Smooth muscle cell (in vitro differentiated cells): ENCODE data around the gene TENM3. TPM values are rescaled to one million over a fixed set of nuclear protein-coding genes. Genes with fewer than 3 reads are reported as not detected.

Source experiments
- DNase-seq: peaks from one replicate; lab custom pipeline; 2025; ENCODE audit not compliant: unreplicated experiment; lab: John Stamatoyannopoulos, UW
- H2AFZ ChIP-seq: fragments of 200-600 bp; sonication (generic); 2 replicates; pipeline ENCODE4 v1.6.0; 2016; ENCODE audit warnings: antibody characterized with exemption, low read depth, mild to moderate bottlenecking
- H3F3A ChIP-seq: fragments of 200-600 bp; sonication (generic); 2 replicates; pipeline ENCODE4 v1.6.0; 2017; ENCODE audit warnings: antibody characterized with exemption, low read depth
- H3K27ac ChIP-seq: fragments of 200-600 bp; sonication (generic); 2 replicates; pipeline ENCODE4 v1.5.1; 2016; ENCODE audit warnings: low read depth, mild to moderate bottlenecking
- H3K27me3 ChIP-seq: fragments of 200-600 bp; sonication (generic); 2 replicates; pipeline ENCODE4 v1.6.1; 2016; ENCODE audit warnings: low read depth, mild to moderate bottlenecking
- H3K36me3 ChIP-seq: fragments of 200-600 bp; sonication (generic); 2 replicates; pipeline ENCODE4 v1.5.1; 2016; ENCODE audit warnings: low read depth
- H3K4me1 ChIP-seq: fragments of 200-600 bp; sonication (generic); 2 replicates; pipeline ENCODE4 v1.5.1; 2016; ENCODE audit warnings: low read depth
- H3K4me2 ChIP-seq: fragments of 200-600 bp; sonication (generic); 2 replicates; pipeline ENCODE4 v1.6.0; 2016; ENCODE audit warnings: mild to moderate bottlenecking
- H3K4me3 ChIP-seq: fragments of 200-600 bp; sonication (generic); 2 replicates; pipeline ENCODE4 v1.5.1; 2016; ENCODE audit warnings: mild to moderate bottlenecking
- H3K79me2 ChIP-seq: fragments of 200-600 bp; sonication (generic); 2 replicates; pipeline ENCODE4 v1.6.0; 2016; ENCODE audit warnings: low read depth, mild to moderate bottlenecking
- H3K9ac ChIP-seq: fragments of 200-600 bp; sonication (generic); 2 replicates; pipeline ENCODE4 v1.6.0; 2016; ENCODE audit warnings: low read depth
- H3K9me3 ChIP-seq: fragments of 200-600 bp; sonication (generic); replicated peaks from 2 replicates; pipeline ENCODE4 v1.5.1; 2016; ENCODE audit warnings: low read depth
- H4K20me1 ChIP-seq: fragments of 200-600 bp; sonication (generic); 2 replicates; pipeline ENCODE4 v1.6.0; 2016; ENCODE audit warnings: low read depth
- CTCF ChIP-seq: fragments of 200-600 bp; sonication (generic); IDR thresholded peaks from 2 replicates; pipeline ENCODE4 v1.5.1; 2017; ENCODE audit warnings: borderline replicate concordance, mild to moderate bottlenecking, antibody characterized with exemption; ENCODE audit not compliant: insufficient read depth, poor library complexity, severe bottlenecking
- WGBS: methylation state at CpG from one replicate; pipeline ENCODE4 v1.1.7; 2016; ENCODE audit warnings: low lambda C conversion rate; 5-methylcytosine and 5-hydroxymethylcytosine counted together
- polyA plus RNA-seq: library from polyadenylated mRNA; unstranded; fragments of >200 nt; fragmentation: Nextera tagmentation; extraction: Ambion mirVana; gene quantifications from 2 replicates; pipeline ENCODE4 v1.2.1, GENCODE V29; 2016
- total RNA-seq: library from RNA; depleted of rRNA; stranded (reverse); fragments of >200 nt; gene quantifications from 2 replicates; pipeline ENCODE4 v1.2.3, GENCODE V29; 2014

TENM3 gene
- total and polyA plus RNA-seq, 2 experiments from 2014 or later = 46.9 to 295 TPM

DNA sequence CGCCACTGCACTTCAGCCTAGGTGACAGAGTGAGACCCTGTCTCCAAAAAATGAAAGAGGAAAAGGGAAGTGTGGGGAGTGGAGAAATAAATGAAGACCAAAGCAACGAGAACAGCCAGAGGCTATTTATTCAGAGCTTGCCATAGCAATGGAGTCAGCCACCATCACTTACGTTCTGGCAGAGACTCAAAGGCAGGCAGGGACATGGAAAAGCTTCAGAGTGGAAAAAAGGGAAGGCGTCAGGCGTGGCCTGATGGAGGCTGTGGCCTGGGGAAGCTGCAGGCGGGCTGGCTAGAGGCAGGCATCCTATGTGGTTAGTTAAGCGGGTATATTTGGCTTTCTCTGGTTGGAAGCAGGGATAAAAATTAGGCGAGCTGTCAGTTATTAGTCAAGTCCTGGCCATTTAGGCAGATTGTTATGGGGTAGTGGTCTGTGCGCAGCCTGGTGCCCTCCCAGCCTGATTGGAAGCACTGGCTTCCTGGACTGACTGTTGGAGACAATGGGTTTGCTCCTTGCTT is 600.7 kb downstream of the TENM3 start:
- WGBS = 87% methylated on average over 9 of the region's 9 CpGs
- no peak overlapping the region for H3K4me3 ChIP-seq
- H3K9ac ChIP-seq = no peak overlapping the region
- no peaks in the 10 kb centered on the region for H4K20me1 ChIP-seq
- no peak overlapping the region for H2AFZ ChIP-seq
- no peak overlapping the region for H3K4me2 ChIP-seq
- DNase-seq = no peak
- H3K27ac ChIP-seq = no peak overlapping the region
- no peaks in the 10 kb centered on the region for H3K4me1 ChIP-seq
- no peaks in the 10 kb centered on the region for H3K36me3 ChIP-seq
- H3K79me2 ChIP-seq = no peaks in the 10 kb centered on the region
- no peaks in the 10 kb centered on the region for H3F3A ChIP-seq
- no peaks in the 10 kb centered on the region for H3K9me3 ChIP-seq
- no peak for TF ChIP-seq CTCF
- no peaks in the 10 kb centered on the region for H3K27me3 ChIP-seq

DNA sequence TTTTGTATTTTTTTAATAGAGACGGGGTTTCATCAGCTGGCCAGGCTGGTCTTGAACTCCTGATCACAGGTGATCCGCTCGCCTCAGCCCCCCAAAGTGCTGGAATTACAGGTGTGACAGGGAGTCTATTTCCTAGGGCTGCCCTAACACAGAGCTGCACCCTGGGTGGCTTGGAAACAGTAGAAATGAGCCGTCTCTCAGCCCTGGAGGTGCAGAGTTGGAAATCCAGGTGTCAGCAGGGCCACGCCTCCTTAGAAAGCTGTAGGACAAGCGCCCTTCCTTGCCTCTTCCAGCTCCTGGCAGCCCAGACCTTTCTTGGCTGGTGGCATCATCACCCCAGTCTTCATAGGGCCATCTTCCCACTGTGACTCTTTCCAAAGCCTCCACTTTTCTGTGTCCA is 602.4 kb downstream of the TENM3 start:
- Histone ChIP-seq H3F3A (no peaks in the 10 kb centered on the region), H4K20me1 (no peaks in the 10 kb centered on the region), H3K9ac (no peak overlapping the region), H3K4me2 (no peak overlapping the region), H3K27ac (no peak overlapping the region), H3K4me1 (no peaks in the 10 kb centered on the region), H2AFZ (no peak overlapping the region), H3K9me3 (no peaks in the 10 kb centered on the region), H3K79me2 (no peaks in the 10 kb centered on the region), H3K36me3 (no peaks in the 10 kb centered on the region), H3K27me3 (no peaks in the 10 kb centered on the region), H3K4me3 (no peak overlapping the region)
- WGBS = 86% methylated on average over 6 of the region's 6 CpGs
- no peak for DNase-seq
- no peak for TF ChIP-seq CTCF

DNA sequence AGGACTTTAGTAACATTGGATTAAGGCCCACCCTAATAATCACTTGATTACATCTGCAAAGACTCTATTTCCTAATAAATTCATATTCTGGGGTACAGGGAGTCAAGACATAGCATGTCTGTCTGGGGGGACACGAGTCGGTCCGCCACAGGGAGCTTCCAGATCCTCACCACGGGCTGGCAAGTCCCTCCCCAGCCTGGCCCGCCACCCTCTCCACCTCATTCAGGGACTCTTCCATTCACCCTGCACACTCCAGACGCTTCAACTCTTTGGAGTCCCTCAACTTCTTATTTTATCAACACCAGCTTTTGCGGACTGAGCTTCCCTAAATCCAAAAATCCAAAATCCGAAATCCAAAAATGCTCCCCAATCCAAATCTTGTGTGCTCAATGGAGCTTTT is 602.8 kb downstream of the TENM3 start:
- no peak overlapping the region for H3K9ac ChIP-seq
- H3K4me2 ChIP-seq = no peak overlapping the region
- no peak overlapping the region for H3K4me3 ChIP-seq
- H3K27ac ChIP-seq = no peak overlapping the region
- no peaks in the 10 kb centered on the region for H4K20me1 ChIP-seq
- no peaks in the 10 kb centered on the region for H3K4me1 ChIP-seq
- no peaks in the 10 kb centered on the region for H3K36me3 ChIP-seq
- no peak overlapping the region for H2AFZ ChIP-seq
- DNase-seq = no peak
- H3K79me2 ChIP-seq = no peaks in the 10 kb centered on the region
- no peaks in the 10 kb centered on the region for H3F3A ChIP-seq
- no peaks in the 10 kb centered on the region for H3K27me3 ChIP-seq
- H3K9me3 ChIP-seq = no peaks in the 10 kb centered on the region
- WGBS = 95% methylated on average over 8 of the region's 8 CpGs
- no peak for TF ChIP-seq CTCF
